HG02981 (cell line): ENCODE results near the gene TRMT112.
A peak's percentile ranks its signal among the peaks of the same experiment; 100 is the strongest.

Experiments used
- ATAC-seq: cut with Tn5 transposase; IDR thresholded peaks from one replicate; pipeline ENCODE4 v1.9.1; 2021; ENCODE audit warnings: mild to moderate bottlenecking, moderate library complexity; ENCODE audit not compliant: unreplicated experiment

Gene TRMT112

GRCh38 chr11:64294774-64295173, 22.6 kb downstream of the TRMT112 start:
- no peak for ATAC-seq

DNA sequence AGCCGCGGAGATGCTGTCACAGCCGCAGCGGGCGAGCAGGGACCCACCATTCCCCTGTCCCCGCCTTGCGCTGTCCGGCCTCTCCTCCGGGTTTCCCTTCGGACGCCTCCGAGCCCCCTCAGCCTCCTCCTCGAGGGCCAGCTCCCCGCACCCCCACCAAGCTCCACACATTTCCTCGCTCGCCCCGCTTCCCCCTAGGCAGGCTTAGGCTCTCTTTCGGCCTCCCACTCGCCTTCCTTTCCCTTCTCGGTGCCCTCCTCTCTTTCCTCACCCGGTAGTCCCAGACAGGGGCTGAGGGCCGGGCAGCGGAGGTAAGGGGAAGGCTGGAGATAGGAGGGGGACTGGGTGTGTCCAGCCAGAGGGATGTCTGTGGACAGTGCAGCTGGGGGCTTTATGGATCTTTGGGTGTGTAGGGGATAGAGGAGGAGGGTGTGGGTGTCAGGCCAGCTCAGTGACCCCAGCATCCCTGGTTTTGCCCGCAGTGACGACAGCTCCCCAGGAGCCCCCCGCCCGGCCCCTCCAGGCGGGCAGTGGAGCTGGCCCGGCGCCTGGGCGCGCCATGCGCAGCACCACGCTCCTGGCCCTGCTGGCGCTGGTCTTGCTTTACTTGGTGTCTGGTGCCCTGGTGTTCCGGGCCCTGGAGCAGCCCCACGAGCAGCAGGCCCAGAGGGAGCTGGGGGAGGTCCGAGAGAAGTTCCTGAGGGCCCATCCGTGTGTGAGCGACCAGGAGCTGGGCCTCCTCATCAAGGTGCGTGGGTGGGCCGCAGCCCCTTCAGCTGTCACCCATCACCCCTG, 24.7 kb downstream of the TRMT112 start:
- ATAC-seq = no peak

DNA sequence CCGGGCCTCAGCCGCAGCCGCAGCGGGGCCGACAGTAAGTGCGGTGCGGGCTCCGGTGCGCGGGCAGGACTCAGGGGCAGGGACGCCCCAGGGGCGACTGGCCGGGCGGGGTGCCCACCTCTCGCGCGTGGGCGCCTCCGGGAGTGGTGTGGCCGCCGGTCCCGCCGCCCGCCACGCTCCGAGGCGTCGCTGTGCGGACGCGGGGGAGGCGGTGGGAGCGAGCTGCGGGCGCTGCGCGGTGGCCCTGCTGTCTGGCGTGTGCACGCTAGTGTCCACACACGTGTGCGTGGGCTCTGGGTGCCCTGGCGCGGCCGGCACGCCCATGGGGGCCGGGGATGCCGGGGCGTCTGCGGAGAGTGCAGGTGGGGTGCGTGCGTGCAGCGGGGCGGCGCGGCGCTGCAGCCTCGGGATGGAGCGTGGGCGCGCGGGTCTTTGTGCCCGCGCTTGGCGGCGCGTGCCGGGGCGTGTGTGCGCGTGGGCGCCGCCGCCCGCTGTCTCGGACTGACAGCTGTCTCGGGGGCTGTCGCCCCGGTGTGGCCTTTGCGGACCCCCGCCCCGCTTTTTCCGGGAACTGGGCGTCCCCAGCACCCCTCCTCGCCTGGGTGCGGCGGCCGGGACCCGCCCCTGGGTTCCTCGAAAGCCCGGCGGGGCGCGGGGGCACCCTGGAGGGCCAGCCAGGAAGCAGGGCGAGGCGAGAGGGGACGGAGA, 25.5 kb downstream of the TRMT112 start:
- ATAC-seq = no peak

GRCh38 chr11:64291262-64291751, 26.1 kb downstream of the TRMT112 start, which contains the start of gene KCNK4:
KCNK4 (plus strand) TSS chr11:64291302; CDS start chr11:64293019, 1,717 bp downstream.
- ATAC-seq = no peak

GRCh38 chr11:64290352-64291261, 26.8 kb downstream of the TRMT112 start:
- ATAC-seq = no peak

DNA sequence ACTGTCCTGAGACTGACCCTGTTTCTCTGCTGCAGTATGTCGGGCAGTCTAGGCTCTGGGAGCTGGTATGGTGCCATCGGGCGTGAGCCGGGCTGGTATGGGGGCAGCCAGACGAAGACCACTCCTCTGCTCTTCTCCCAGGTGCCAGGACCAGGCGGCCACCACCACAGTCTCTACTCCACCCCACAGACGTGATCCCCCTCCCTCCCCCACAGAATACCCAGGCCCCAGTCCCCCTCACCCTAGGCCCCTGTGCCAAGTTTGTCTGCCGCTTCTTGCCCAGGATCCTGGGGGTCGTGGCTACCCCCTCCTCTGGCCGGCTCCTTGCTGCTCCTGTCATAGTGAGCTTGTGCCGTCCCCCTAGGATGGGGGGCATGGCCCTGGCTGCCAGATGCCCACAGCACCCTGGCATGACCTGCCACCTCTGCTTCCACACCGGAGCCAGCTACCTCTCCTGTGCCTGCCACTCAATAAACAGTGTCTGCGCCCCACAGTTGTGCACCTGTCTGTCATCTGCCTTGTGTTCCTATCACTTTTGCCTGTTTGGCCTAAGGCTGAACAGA, 28.3 kb downstream of the TRMT112 start:
- ATAC-seq = no peak

GRCh38 chr11:64288353-64288750, 29.0 kb downstream of the TRMT112 start:
- ATAC-seq = no peak

DNA sequence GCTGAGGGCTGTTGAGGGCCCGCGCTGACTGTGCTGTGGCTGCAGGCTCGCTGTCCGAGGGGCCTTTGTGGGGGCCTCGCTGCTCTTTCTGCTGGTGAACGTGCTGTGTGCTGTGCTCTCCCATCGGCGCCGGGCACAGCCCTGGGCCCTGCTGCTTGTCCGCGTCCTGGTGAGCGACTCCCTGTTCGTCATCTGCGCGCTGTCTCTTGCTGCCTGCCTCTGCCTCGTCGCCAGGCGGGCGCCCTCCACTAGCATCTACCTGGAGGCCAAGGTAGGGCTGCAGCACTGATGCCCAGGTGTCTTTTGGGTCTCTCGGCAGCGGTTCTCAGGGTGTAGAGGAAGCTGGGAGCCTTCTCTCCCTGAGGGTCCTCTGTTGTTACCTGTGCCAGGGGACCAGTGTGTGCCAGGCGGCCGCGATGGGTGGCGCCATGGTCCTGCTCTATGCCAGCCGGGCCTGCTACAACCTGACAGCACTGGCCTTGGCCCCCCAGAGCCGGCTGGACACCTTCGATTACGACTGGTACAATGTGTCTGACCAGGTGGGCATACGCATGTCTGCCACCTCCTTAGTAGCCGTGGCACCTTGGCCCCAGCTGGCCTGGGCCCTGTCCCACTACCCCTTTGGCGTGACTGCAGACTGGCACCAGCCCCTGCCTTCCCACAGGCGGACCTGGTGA, 29.5 kb downstream of the TRMT112 start:
- ATAC-seq = no peak

- ATAC-seq = no peak
These were observed 30.6 kb downstream of the TRMT112 start for GRCh38 chr11:64286801-64287159.

DNA sequence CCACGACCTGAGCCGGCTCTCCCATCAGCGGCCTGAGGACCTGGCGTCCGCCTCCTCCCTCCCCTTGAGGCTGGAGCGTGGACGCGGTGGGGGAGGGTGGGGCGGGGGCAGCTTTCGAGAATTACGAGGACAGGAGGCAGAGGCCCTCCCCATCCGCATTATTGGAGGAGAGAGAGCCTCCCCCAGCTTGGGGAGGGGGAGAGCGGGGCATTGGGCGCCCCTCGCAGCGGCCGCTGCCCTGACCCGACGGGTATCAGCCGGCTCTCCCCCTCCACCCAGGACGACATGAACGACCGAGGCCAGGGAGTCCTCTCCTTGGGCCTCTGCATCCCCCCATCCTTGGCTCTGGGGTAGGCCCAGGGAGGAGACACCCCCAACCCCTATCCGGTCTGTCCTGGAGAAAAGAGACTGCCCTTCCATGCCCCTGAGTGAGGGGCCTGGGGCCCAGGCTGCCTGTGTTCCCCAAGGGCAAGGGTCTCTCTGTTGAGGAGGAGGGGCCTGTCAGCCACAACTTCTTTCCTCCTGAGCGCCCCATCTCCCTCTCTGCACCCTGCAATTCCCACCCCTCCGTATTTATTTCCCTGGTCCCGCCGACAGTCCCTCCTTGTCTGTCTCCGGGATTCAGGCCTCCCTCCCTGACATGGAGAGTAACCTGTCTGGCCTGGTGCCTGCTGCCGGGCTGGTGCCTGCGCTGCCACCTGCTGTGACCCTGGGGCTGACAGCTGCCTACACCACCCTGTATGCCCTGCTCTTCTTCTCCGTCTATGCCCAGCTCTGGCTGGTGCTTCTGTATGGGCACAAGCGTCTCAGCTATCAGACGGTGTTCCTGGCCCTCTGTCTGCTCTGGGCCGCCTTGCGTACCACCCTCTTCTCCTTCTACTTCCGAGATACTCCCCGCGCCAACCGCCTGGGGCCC, 31.2 kb downstream of the TRMT112 start:
- ATAC-seq = peak; percentile 0

GRCh38 chr11:64284962-64285884, 32.1 kb downstream of the TRMT112 start, which contains the start of gene GPR137:
GPR137 (plus strand) TSS chr11:64285848; CDS start chr11:64286525, 677 bp downstream.
- peak; percentile 51 for ATAC-seq

- ATAC-seq = peak; percentile 62
These were observed 33.1 kb downstream of the TRMT112 start, which contains the start of gene BAD for GRCh38 chr11:64284048-64284961. BAD (minus strand) TSS chr11:64284665; CDS start chr11:64284368, 297 bp downstream.

- no peak for ATAC-seq
These were observed 34.3 kb downstream of the TRMT112 start for GRCh38 chr11:64283092-64283491.

DNA sequence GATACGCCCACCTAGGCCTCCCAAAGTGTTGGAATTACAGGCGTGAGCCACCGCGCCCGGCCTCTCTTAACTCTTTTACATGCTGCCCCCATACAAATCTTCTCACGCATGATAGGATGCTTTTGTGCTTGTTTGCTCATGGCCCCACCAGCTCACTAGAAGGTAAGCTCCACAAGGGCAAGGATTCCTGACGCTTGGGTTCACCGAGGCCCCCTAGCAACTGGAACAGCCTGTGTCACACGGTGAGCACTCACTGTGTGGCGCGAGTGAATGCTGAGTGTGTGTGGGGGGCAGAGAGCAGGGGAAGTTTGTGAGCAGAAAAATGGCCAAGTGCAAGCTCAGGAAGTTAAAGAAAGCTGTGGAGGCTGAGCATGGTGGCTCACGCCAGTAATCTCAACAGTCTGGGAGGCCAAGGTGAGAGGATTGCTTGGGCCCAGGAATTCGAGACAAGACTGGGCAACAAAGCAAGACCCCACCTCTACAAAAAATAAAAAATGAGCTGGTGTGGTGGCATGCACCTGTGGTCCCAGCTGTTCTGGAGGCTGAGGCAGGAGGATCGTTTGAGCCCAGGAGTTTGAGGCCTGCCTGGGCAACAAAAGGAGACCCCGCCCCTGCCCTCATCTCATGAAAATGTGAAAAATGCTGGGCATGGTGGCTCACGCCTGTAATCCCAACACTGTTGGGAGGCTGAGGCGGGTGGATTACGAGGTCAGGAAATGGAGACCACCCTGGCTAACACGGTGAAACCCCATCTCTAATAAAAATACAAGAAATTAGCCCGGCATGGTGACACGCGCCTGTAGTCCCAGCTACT, 35.2 kb downstream of the TRMT112 start:
- ATAC-seq = no peak

DNA sequence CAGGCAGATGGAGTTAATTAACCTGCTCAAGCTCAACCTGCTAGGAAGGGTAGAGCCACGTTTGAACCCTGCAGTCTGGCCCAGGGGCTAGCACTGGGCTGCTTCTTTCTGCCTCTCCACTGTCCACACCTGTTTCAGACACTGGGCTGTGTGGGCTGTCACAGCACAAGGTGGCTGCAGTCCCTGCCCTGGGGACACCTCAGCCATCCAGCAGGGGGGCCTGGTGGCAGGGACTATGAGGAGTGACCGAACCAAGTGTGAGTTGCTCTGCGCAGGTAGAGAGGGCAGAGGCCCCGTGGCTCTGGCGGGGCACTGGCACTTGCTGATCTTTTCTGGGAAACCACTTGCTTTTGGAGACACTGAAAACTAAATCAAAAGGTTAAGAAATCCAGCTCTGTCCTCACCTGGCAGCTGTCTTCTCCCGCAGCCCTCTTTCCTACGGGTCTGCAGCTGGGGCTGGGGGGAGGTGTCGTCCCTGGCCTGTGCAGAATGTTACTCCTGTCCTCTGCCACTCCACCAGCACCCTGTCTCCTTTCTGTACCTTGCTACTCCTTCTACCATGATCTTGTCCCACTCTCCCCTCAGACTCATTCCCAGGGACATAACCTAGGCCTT, 38.7 kb downstream of the TRMT112 start:
- no peak for ATAC-seq
